A549 (cell line): ENCODE results near the gene FSCN2. TPM values are rescaled to one million over a fixed set of nuclear protein-coding genes. Genes with fewer than 3 reads are reported as not detected.

Experiments
- ATAC-seq, 2 experiments: fragments of 200-7000 bp in 1 of 2; fragments of >200 bp in 1 of 2; cut with Nextera tagmentation in 1 of 2; cut with Tn5 transposase in 1 of 2; 3 replicates each; pipeline versions ENCODE4 v1.8.0 to v1.9.1; 2018 to 2020; ENCODE audit warnings: mild to moderate bottlenecking in 1 of 2, moderate library complexity in 1 of 2
- CTCF ChIA-PET: fragments of 300-600 bp; sonication (Branson Sonifier 250); formaldehyde crosslinking; extraction: SDS; loops from one replicate; lab custom pipeline; 2021; ENCODE audit warnings: antibody characterized with exemption, inconsistent platforms; lab: Yijun Ruan, JAX
- POLR2A ChIA-PET: fragments of 350-600 bp; formaldehyde crosslinking; extraction: SDS; loops from one replicate; lab custom pipeline; 2021; ENCODE audit warnings: antibody characterized with exemption, inconsistent platforms; lab: Yijun Ruan, JAX
- DNase-seq, 2 experiments: peaks; one replicate each; pipeline versions ENCODE4 v3.0.0 to v3.0.0-alpha.2; 2011 to 2016; ENCODE audit warnings: low read depth in 1 of 2, low spot score in 1 of 2
- FAIRE-seq: peaks from 2 replicates; lab custom pipeline; 2011; peaks lifted over from hg19 to GRCh38; lab: Jason Lieb, UNC
- H3K27ac ChIP-seq, 2 experiments: fragments of >200 bp; sonication (Bioruptor Twin); formaldehyde crosslinking; 3 replicates each; pipeline ENCODE4 v1.5.1; 2016 to 2017
- H3K4me1 ChIP-seq: fragments of >200 bp; sonication (Bioruptor Twin); formaldehyde crosslinking; 3 replicates; pipeline ENCODE4 v1.6.1; 2016
- H3K4me2 ChIP-seq: fragments of >200 bp; sonication (Bioruptor Twin); formaldehyde crosslinking; 3 replicates; pipeline ENCODE4 v1.6.1; 2016
- H3K4me3 ChIP-seq: fragments of >200 bp; sonication (Bioruptor Twin); formaldehyde crosslinking; 3 replicates; pipeline ENCODE4 v1.5.1; 2016
- H3K9me3 ChIP-seq: fragments of >200 bp; sonication (Bioruptor Twin); formaldehyde crosslinking; 3 replicates; pipeline ENCODE4 v1.6.1; 2016
- BCL3 ChIP-seq: fragments of >200 bp; sonication (Bioruptor Twin); formaldehyde crosslinking; IDR thresholded peaks from 3 replicates; pipeline ENCODE4 v1.6.1; 2016
- BHLHE40 ChIP-seq: IDR thresholded peaks from 2 replicates; pipeline ENCODE4 v1.6.1; 2012; ENCODE audit warnings: low read depth, low read length, inconsistent platforms
- CEBPB ChIP-seq, 2 experiments: fragments of >200 bp in 1 of 2; sonication (Bioruptor Twin) in 1 of 2; formaldehyde crosslinking in 1 of 2; IDR thresholded peaks; 2 replicates each; pipeline ENCODE4 v1.6.1; 2012 to 2016
- CHD2 ChIP-seq: fragments of 150-350 bp; IDR thresholded peaks from 2 replicates; pipeline ENCODE4 v1.6.1; 2014; ENCODE audit warnings: low read length; ENCODE audit not compliant: partially characterized antibody
- CHD4 ChIP-seq: fragments of 200-600 bp; sonication (generic); IDR thresholded peaks from 2 replicates; pipeline ENCODE4 v1.6.1; 2016; ENCODE audit warnings: antibody characterized with exemption, mild to moderate bottlenecking, borderline replicate concordance
- CTCF ChIP-seq: fragments of >200 bp; sonication (Bioruptor Twin); formaldehyde crosslinking; IDR thresholded peaks from 3 replicates; pipeline ENCODE4 v1.5.1; 2016
- ELK1 ChIP-seq: fragments of 150-350 bp; IDR thresholded peaks from 2 replicates; pipeline ENCODE4 v1.6.1; 2014; ENCODE audit warnings: low read depth, mild to moderate bottlenecking, low read length
- EP300 ChIP-seq, 2 experiments: fragments of >200 bp; sonication (Bioruptor Twin); formaldehyde crosslinking; IDR thresholded peaks; 2 replicates in 1 of 2; 3 replicates in 1 of 2; pipeline ENCODE4 v1.6.1; 2016 to 2017
- ESRRA ChIP-seq: fragments of 150-350 bp; IDR thresholded peaks from 2 replicates; pipeline ENCODE4 v1.6.1; 2014; ENCODE audit warnings: mild to moderate bottlenecking, low read length, borderline replicate concordance
- FOSL2 ChIP-seq, 2 experiments: fragments of 450-650 bp in 1 of 2; fragments of >200 bp in 1 of 2; sonication (Bioruptor Twin) in 1 of 2; formaldehyde crosslinking; IDR thresholded peaks; 2 replicates each; pipeline versions ENCODE4 v1.5.0 to v1.6.1; 2016 to 2020; ENCODE audit warnings: mild to moderate bottlenecking in 1 of 2, moderate library complexity in 1 of 2
- HDAC2 ChIP-seq: fragments of 200-600 bp; sonication (generic); IDR thresholded peaks from 2 replicates; pipeline ENCODE4 v1.6.1; 2016
- HOXB13 ChIP-seq: fragments of 250-450 bp; sonication (Bioruptor Pico); IDR thresholded peaks from 2 replicates; pipeline ENCODE4 v1.5.0; 2020; ENCODE audit warnings: low read depth, mild to moderate bottlenecking, moderate library complexity
- JUN ChIP-seq, 2 experiments: fragments of >200 bp; sonication (Bioruptor Twin); formaldehyde crosslinking; IDR thresholded peaks; 2 replicates in 1 of 2; 3 replicates in 1 of 2; pipeline ENCODE4 v1.6.1; 2016 to 2017
- JUNB ChIP-seq: fragments of >200 bp; sonication (Bioruptor Twin); formaldehyde crosslinking; IDR thresholded peaks from 2 replicates; pipeline ENCODE4 v1.6.1; 2016
- KDM1A ChIP-seq: fragments of 200-600 bp; sonication (generic); IDR thresholded peaks from 2 replicates; pipeline ENCODE4 v1.6.1; 2016; ENCODE audit warnings: low read depth, mild to moderate bottlenecking
- KDM5A ChIP-seq: fragments of 200-600 bp; sonication (generic); IDR thresholded peaks from 2 replicates; pipeline ENCODE4 v1.6.1; 2016; ENCODE audit warnings: antibody characterized with exemption, mild to moderate bottlenecking
- MAFK ChIP-seq: fragments of 450-650 bp; IDR thresholded peaks from 2 replicates; pipeline ENCODE4 v1.6.1; 2014; ENCODE audit not compliant: partially characterized antibody
- MAX ChIP-seq: IDR thresholded peaks from 2 replicates; pipeline ENCODE4 v1.6.1; 2012
- PHF8 ChIP-seq: fragments of 200-600 bp; sonication (generic); IDR thresholded peaks from 2 replicates; pipeline ENCODE4 v1.6.1; 2016; ENCODE audit warnings: low read depth, mild to moderate bottlenecking, antibody characterized with exemption, moderate library complexity, borderline replicate concordance
- POLR2AphosphoS2 ChIP-seq: conservative IDR thresholded peaks from 2 replicates; pipeline ENCODE4 v1.6.1; 2012; ENCODE audit warnings: low read length, improper control_type of control experiment, inconsistent platforms
- RAD21 ChIP-seq, 2 experiments: fragments of >200 bp in 1 of 2; sonication (Bioruptor Twin) in 1 of 2; formaldehyde crosslinking in 1 of 2; IDR thresholded peaks in 1 of 2; conservative IDR thresholded peaks in 1 of 2; 2 replicates in 1 of 2; 3 replicates in 1 of 2; pipeline ENCODE4 v1.6.1; 2012 to 2018; ENCODE audit warnings: inconsistent platforms in 1 of 2
- RARB ChIP-seq: fragments of 250-450 bp; sonication (Bioruptor Pico); IDR thresholded peaks from 2 replicates; pipeline ENCODE4 v1.8.0; 2021; ENCODE audit warnings: mild to moderate bottlenecking, moderate library complexity
- RCOR1 ChIP-seq: fragments of 150-350 bp; IDR thresholded peaks from 2 replicates; pipeline ENCODE4 v1.6.1; 2014; ENCODE audit warnings: antibody characterized with exemption, low read length, low read depth
- RFX5 ChIP-seq: fragments of 450-650 bp; IDR thresholded peaks from 2 replicates; pipeline ENCODE4 v1.7.1; 2014; ENCODE audit warnings: antibody characterized with exemption, mild to moderate bottlenecking, moderate library complexity
- RNF2 ChIP-seq: fragments of 200-600 bp; sonication (generic); IDR thresholded peaks from 2 replicates; pipeline ENCODE4 v1.6.1; 2016; ENCODE audit warnings: low read depth, mild to moderate bottlenecking, antibody characterized with exemption, moderate library complexity, borderline replicate concordance
- TFCP2L1 ChIP-seq: fragments of 250-450 bp; sonication (Bioruptor Pico); IDR thresholded peaks from 2 replicates; pipeline ENCODE4 v1.5.0; 2021; ENCODE audit warnings: mild to moderate bottlenecking
- ZC3H11A ChIP-seq: fragments of 450-650 bp; IDR thresholded peaks from 2 replicates; pipeline ENCODE4 v1.6.1; 2014; ENCODE audit warnings: antibody characterized with exemption, mild to moderate bottlenecking
- WGBS: methylation state at CpG from one replicate; pipeline ENCODE4 v1.1.6; 2017; ENCODE audit errors: missing lambda C conversion rate; 5-methylcytosine and 5-hydroxymethylcytosine counted together
- polyA plus RNA-seq, 4 experiments: library from polyadenylated mRNA; depleted of rRNA in 3 of 4; stranded (reverse); fragments of >200 nt; fragmentation: RNase III in 1 of 4; extraction: RNeasy Plus Mini Kit Qiagen cat#74134 plus additional on column Dnase treatment in 1 of 4; gene quantifications; 2 replicates in 3 of 4; 3 replicates in 1 of 4; pipeline ENCODE4 v1.2.3, GENCODE V29; 2011 to 2017
- TF ChIP-seq, protein P1 (sequence below): fragments of >200 bp; sonication (Bioruptor Twin); formaldehyde crosslinking; IDR thresholded peaks from 2 replicates; pipeline ENCODE4 v1.6.1; 2016
- TF ChIP-seq, protein P2 (sequence below): fragments of 250-450 bp; sonication (Bioruptor Pico); IDR thresholded peaks from 2 replicates; pipeline ENCODE4 v1.5.0; 2021; ENCODE audit warnings: mild to moderate bottlenecking, moderate library complexity, borderline replicate concordance

Gene FSCN2
- polyA plus RNA-seq, 2 of the 4 experiments (the other 2 are of a cell fraction), result 0.84 to 1.3 TPM

GRCh38 chr17:81561494-81561885 is 33.3 kb downstream of the FSCN2 start:
- Histone ChIP-seq H3K27ac (peak overlapping the region; percentile 16 to 88; a peak in 4 of 6 replicates), H3K4me2 (no peak overlapping the region), H3K4me1 (peaks cover 88% of the 10 kb centered on the region), H3K4me3 (no peak overlapping the region), H3K9me3 (no peaks in the 10 kb centered on the region)
- POLR2A ChIA-PET, result no interaction called here
- ATAC-seq (no peak), DNase-seq (no peak), FAIRE-seq (no peak)
- WGBS, result 59% methylated on average over 4 of the region's 4 CpGs
- CTCF ChIA-PET, result interaction anchor here (2.1 to 45.0 kb wide), 3 partner anchors 23 to 42 kb away, joined by 6 to 1604 read pairs (median 12); no protein-coding TSS in a partner anchor
- no peak for TF ChIP-seq KDM1A
- TF ChIP-seq FOSL2 (IDR thresholded peaks at IDR 0.05), result no peak
- 0 out of 2 replicates have a peak, but pooled peaks have one; percentile 4 for TF ChIP-seq FOSL2 (CRISPR knock-in tag; IDR thresholded peaks at IDR 0.05)

DNA sequence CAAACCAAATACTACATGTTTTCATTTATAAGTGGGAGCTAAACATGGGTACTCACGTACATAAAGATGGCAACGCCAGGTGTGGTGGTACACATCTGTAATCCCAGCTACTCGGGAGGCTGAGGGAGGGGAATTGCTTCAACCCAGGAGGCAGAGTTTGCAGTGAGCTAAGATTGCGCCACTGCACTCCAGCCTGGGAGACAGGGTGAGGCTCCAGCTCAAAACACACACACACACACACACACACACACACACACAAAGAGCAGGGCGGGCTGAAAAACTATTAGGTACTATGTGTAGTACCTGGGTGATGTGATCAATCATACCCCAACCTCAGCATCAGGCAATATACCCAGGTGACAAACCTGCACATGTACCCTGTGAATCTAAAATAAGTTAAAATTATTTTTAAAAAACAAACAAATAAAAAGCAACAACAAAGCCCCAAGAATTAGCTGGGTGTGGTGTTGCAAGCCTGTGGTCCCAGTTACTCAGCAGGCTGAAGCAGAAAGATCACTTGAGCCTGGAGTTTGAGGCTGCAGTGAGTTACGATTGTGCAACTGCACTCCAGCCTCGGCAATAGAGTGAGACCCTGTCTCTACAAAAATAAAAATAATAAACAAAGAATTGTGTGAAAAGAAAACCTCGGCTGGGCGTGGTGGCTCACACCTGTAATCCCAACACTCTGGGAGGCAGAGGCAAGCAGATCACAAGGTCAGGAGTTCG is 35.8 kb downstream of the FSCN2 start:
- peak overlapping the region; percentile 93 for H3K4me2 ChIP-seq
- ChIA-PET CTCF (interaction anchor here (0.6 to 45.0 kb wide), 8 partner anchors 7 to 1559 kb away, joined by 3 to 1604 read pairs (median 5); partner anchors contain the start of gene FAAP100), POLR2A (interaction anchor here (0.6 to 1.3 kb wide), 4 partner anchors 11 to 1392 kb away, joined by 3 to 5 read pairs (median 3); no protein-coding TSS in a partner anchor)
- H3K4me1 ChIP-seq, result peaks cover 92% of the 10 kb centered on the region
- H3K4me3 ChIP-seq, result no peak overlapping the region
- DNase-seq (peak in 1 of 2 experiments; percentile 76), ATAC-seq (no peak), FAIRE-seq (no peak)
- peak overlapping the region; percentile 88 to 91 for H3K27ac ChIP-seq
- WGBS, result 34% methylated on average over 10 of the region's 10 CpGs
- H3K9me3 ChIP-seq, result no peaks in the 10 kb centered on the region
- TF ChIP-seq JUNB, result peak; percentile 18; the same call in 1 of the 2 replicates
- TF ChIP-seq ESRRA, result no peak
- no peak for TF ChIP-seq TFCP2L1 (CRISPR knock-in tag)
- TF ChIP-seq HDAC2, result no peak
- no peak for TF ChIP-seq CHD4
- TF ChIP-seq KDM1A, result no peak
- TF ChIP-seq, protein P1, sequence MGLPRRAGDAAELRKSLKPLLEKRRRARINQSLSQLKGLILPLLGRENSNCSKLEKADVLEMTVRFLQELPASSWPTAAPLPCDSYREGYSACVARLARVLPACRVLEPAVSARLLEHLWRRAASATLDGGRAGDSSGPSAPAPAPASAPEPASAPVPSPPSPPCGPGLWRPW, result peak; percentile 46; the same call in 1 of the 2 replicates
- TF ChIP-seq RCOR1, result no peak
- peak in 1 of 2 experiments; percentile 32; a peak in 2 of 5 replicates for TF ChIP-seq RAD21 (conservative IDR thresholded peaks at IDR 0.05 in 1 of 2, IDR thresholded peaks at IDR 0.05 in 1 of 2)
- peak; percentile 82 to 91 for TF ChIP-seq CEBPB (IDR thresholded peaks at IDR 0.05)
- peak; percentile 19; the same call in 1 of the 2 replicates for TF ChIP-seq MAX
- TF ChIP-seq MAFK, result no peak
- TF ChIP-seq JUN (IDR thresholded peaks at IDR 0.05), result 0 out of 5 replicates have a peak, but pooled peaks of 1 of the 2 experiments have one; percentile 49
- no peak for TF ChIP-seq ELK1
- TF ChIP-seq EP300 (IDR thresholded peaks at IDR 0.05), result peak in 1 of 2 experiments; percentile 52; a peak in 1 of 5 replicates
- TF ChIP-seq HOXB13 (CRISPR knock-in tag), result no peak
- no peak for TF ChIP-seq CHD2
- no peak for TF ChIP-seq RARB (CRISPR knock-in tag)
- TF ChIP-seq RNF2, result no peak
- no peak for TF ChIP-seq BHLHE40
- no peak for TF ChIP-seq RFX5
- no peak for TF ChIP-seq CTCF
- TF ChIP-seq ZC3H11A, result no peak
- TF ChIP-seq FOSL2 (IDR thresholded peaks at IDR 0.05), result no peak
- TF ChIP-seq FOSL2 (CRISPR knock-in tag; IDR thresholded peaks at IDR 0.05), result peak; percentile 36; the same call in 1 of the 2 replicates
- TF ChIP-seq BCL3, result no peak
- no peak for TF ChIP-seq PHF8
- no peak for TF ChIP-seq KDM5A
- no peak for TF ChIP-seq POLR2AphosphoS2
- TF ChIP-seq, protein P2, sequence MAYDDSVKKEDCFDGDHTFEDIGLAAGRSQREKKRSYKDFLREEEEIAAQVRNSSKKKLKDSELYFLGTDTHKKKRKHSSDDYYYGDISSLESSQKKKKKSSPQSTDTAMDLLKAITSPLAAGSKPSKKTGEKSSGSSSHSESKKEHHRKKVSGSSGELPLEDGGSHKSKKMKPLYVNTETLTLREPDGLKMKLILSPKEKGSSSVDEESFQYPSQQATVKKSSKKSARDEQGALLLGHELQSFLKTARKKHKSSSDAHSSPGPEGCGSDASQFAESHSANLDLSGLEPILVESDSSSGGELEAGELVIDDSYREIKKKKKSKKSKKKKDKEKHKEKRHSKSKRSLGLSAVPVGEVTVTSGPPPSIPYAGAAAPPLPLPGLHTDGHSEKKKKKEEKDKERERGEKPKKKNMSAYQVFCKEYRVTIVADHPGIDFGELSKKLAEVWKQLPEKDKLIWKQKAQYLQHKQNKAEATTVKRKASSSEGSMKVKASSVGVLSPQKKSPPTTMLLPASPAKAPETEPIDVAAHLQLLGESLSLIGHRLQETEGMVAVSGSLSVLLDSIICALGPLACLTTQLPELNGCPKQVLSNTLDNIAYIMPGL (CRISPR knock-in tag), result no peak
